Measurements from ENCODE around the gene NFATC2.

Gene NFATC2

DNA sequence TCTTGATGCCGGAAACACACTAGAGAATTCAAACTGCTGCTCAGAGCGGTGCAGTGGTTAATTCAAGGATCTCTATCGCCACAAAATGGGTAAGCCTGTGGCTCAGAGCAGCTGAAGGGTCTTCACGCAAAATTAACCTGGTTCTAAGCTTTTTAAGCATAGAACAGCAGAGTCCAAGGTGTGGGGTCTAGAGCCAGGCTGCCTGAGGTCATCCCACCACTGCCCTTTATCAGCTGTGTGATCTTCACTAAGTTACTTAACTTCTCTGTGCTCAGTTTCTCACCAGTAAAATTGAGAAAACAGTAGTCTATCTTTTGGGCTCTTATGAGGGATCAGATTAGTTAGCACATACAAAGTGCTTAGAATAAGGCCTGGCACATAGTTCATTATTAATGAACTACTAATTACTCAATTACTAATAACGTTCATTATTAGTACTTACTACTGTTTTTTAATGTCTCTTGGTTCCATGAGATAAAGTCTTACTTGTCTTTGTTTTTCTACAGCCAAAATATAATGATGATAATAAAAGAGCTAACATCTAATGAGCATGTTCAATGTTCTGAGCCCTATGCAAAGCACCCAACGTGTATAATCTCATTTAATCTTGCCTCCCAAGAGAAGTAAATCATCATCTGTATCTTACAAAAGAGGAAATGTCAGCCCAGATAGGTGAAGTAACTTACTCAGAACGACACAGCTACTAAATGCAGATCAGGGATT lies 92.9 kb downstream of the NFATC2 start:
- Histone ChIP-seq H3K4me1 (ENCODE audit: control insufficient read depth, insufficient read depth, low read length) (peaks cover 48% of the 10 kb centered on the region), H3K27me3 (ENCODE audit: control insufficient read depth in 1 of 2, insufficient read depth in 2 of 2, low read length in 2 of 2) (no peaks in the 10 kb centered on the region), H3K9me3 (ENCODE audit: control insufficient read depth in 2 of 2, low read length in 2 of 2) (no peaks in the 10 kb centered on the region), H3K9ac (ENCODE audit: low read length in 2 of 2) (no peak overlapping the region), H3K4me3 (ENCODE audit: low read length in 2 of 2) (no peak overlapping the region), H3K27ac (ENCODE audit: low read length) (peak overlapping the region; percentile 31), H3K36me3 (ENCODE audit: control insufficient read depth in 2 of 2, insufficient read depth in 2 of 2, low read length in 2 of 2) (peaks cover 0 to 5% of the 10 kb centered on the region in 2 donors)

DNA sequence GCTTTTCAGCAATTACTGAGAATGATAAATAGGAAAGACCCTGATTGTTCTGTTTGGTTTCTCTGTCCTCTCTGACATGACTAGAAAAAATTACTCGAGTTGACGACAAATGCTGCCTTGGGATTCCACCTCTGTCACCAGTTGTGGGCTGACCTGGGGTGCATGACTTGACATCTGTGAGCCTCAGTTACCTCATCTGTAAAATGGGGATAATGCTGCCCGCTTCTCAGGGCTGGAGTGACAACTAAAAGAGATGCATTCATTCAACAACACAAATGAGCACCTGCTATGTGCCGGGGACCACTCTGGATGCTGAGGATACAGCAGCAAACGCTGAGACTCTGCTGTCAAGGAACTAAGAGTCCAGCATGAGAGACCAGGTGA lies 94.8 kb downstream of the NFATC2 start:
- H3K27me3 ChIP-seq (ENCODE audit: control insufficient read depth in 1 of 2, insufficient read depth in 2 of 2, low read length in 2 of 2), result no peaks in the 10 kb centered on the region
- peaks cover 51% of the 10 kb centered on the region for H3K4me1 ChIP-seq (ENCODE audit: control insufficient read depth, insufficient read depth, low read length)
- peak overlapping the region; percentile 31 for H3K27ac ChIP-seq (ENCODE audit: low read length)
- H3K9ac ChIP-seq (ENCODE audit: low read length in 2 of 2), result peak overlapping the region in 1 of 2 donors; percentile 22
- no peaks in the 10 kb centered on the region for H3K9me3 ChIP-seq (ENCODE audit: control insufficient read depth in 2 of 2, low read length in 2 of 2)
- no peak overlapping the region for H3K4me3 ChIP-seq (ENCODE audit: low read length in 2 of 2)
- peaks cover 0 to 5% of the 10 kb centered on the region in 2 donors for H3K36me3 ChIP-seq (ENCODE audit: control insufficient read depth in 2 of 2, insufficient read depth in 2 of 2, low read length in 2 of 2)

DNA sequence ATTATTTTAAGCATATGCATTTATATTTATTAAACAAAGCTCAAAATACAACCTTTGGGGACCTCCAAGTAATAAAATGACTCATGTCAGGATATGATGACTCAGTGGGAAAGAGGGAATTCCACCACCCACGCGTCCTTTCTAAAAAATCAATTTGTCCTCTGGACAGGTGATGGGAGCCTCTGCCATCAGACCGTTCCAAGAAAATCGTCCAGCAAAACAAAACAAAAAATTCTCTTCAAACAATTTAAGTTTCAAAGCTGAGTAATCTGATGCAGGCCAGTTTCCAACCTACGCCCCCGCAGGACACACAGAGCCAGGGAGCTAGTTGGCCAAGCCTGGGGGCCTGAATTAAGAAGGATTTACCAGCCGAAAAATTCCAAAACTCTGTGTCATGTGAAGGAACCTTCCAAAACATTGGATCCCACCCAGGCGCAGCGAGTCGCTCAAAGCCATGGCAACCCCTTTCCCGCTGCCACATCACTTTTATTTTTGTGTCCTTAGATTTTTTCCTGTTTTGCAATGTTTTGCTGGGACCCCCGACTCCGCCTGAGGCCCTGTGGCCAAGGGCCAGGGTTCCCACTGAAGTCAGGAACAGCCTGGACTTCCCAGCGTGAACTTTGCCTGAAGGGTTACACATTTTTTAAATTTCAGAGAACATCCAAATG lies 95.3 kb downstream of the NFATC2 start:
- peak overlapping the region in 1 of 2 donors; percentile 22 for H3K9ac ChIP-seq (ENCODE audit: low read length in 2 of 2)
- peak overlapping the region; percentile 31 for H3K27ac ChIP-seq (ENCODE audit: low read length)
- peak overlapping the region in 1 of 2 donors; percentile 29 for H3K4me3 ChIP-seq (ENCODE audit: low read length in 2 of 2)
- H3K4me1 ChIP-seq (ENCODE audit: control insufficient read depth, insufficient read depth, low read length), result peaks cover 51% of the 10 kb centered on the region
- H3K9me3 ChIP-seq (ENCODE audit: control insufficient read depth in 2 of 2, low read length in 2 of 2), result no peaks in the 10 kb centered on the region
- peaks cover 0 to under 1% of the 10 kb centered on the region in 2 donors for H3K36me3 ChIP-seq (ENCODE audit: control insufficient read depth in 2 of 2, insufficient read depth in 2 of 2, low read length in 2 of 2)
- H3K27me3 ChIP-seq (ENCODE audit: control insufficient read depth in 1 of 2, insufficient read depth in 2 of 2, low read length in 2 of 2), result no peaks in the 10 kb centered on the region

DNA sequence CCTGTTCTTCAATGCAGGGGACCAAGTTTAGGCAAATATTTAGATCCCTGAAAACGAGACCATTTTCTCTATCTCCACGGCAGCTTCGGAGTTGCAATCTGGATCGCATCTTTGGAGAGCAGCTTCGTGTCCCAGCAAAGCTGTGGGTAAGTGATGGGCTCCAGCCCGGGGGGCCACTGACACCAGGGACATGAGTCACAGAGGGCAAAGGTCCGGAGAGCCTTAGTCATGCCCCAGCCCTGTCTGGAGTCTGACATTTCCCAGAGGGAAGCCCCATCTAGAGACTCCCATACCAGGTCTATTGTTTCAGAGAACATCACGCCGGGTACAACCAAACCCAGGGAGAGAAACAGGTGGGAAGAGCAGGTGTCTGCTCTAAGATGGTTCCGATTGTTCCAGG lies 95.9 kb downstream of the NFATC2 start:
- Histone ChIP-seq H3K4me1 (ENCODE audit: control insufficient read depth, insufficient read depth, low read length) (peaks cover 51% of the 10 kb centered on the region), H3K4me3 (ENCODE audit: low read length in 2 of 2) (peak overlapping the region in 1 of 2 donors; percentile 22), H3K27ac (ENCODE audit: low read length) (no peak overlapping the region), H3K9me3 (ENCODE audit: control insufficient read depth in 2 of 2, low read length in 2 of 2) (no peaks in the 10 kb centered on the region), H3K9ac (ENCODE audit: low read length in 2 of 2) (no peak overlapping the region), H3K36me3 (ENCODE audit: control insufficient read depth in 2 of 2, insufficient read depth in 2 of 2, low read length in 2 of 2) (no peaks in the 10 kb centered on the region), H3K27me3 (ENCODE audit: control insufficient read depth in 1 of 2, insufficient read depth in 2 of 2, low read length in 2 of 2) (no peaks in the 10 kb centered on the region)

DNA sequence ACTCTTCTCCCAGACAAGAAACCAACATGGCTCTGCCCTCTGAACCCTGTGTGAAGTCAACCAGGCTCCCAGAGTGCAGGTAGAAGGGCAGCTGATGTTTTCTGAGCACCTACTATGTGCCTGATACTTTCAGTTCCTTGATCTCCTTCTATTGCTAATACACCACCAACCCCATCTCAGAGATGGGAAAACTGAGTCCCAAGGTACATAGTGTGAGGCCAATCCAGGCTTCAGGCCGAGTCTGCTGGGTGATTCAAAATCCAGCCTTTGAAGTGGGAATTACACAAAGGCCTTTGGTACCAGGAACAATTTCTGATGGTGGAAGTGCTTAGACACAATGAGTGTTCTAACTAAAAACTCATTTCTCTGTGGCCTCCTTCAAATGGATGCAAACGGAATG lies 96.3 kb downstream of the NFATC2 start:
- Histone ChIP-seq H3K27me3 (ENCODE audit: control insufficient read depth in 1 of 2, insufficient read depth in 2 of 2, low read length in 2 of 2) (no peaks in the 10 kb centered on the region), H3K27ac (ENCODE audit: low read length) (no peak overlapping the region), H3K9ac (ENCODE audit: low read length in 2 of 2) (no peak overlapping the region), H3K36me3 (ENCODE audit: control insufficient read depth in 2 of 2, insufficient read depth in 2 of 2, low read length in 2 of 2) (no peaks in the 10 kb centered on the region), H3K4me3 (ENCODE audit: low read length in 2 of 2) (peak overlapping the region in 1 of 2 donors; percentile 22), H3K4me1 (ENCODE audit: control insufficient read depth, insufficient read depth, low read length) (peaks cover 51% of the 10 kb centered on the region), H3K9me3 (ENCODE audit: control insufficient read depth in 2 of 2, low read length in 2 of 2) (no peaks in the 10 kb centered on the region)

DNA sequence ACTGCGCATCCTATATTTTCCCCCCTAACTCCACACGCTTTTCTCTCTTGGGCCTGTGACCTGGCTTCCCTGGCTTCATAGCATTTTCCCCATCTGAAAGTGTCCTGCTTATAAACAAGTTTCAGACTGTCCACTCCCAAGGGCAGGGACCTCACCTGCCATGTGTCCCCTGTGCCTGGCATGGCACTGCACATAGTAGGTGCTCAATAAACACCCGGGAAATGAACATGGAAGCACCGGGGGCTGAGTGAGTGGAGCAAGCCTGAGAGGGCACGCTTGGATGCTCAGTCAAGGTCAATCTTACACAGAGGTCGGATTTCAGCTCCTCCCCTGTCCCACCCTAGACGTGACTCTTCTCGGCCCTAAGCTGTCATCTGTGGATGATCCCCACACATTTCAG lies 96.9 kb downstream of the NFATC2 start:
- Histone ChIP-seq H3K9me3 (ENCODE audit: control insufficient read depth in 2 of 2, low read length in 2 of 2) (no peaks in the 10 kb centered on the region), H3K9ac (ENCODE audit: low read length in 2 of 2) (no peak overlapping the region), H3K27ac (ENCODE audit: low read length) (no peak overlapping the region), H3K36me3 (ENCODE audit: control insufficient read depth in 2 of 2, insufficient read depth in 2 of 2, low read length in 2 of 2) (no peaks in the 10 kb centered on the region), H3K27me3 (ENCODE audit: control insufficient read depth in 1 of 2, insufficient read depth in 2 of 2, low read length in 2 of 2) (no peaks in the 10 kb centered on the region), H3K4me1 (ENCODE audit: control insufficient read depth, insufficient read depth, low read length) (peaks cover 46% of the 10 kb centered on the region), H3K4me3 (ENCODE audit: low read length in 2 of 2) (no peak overlapping the region)

DNA sequence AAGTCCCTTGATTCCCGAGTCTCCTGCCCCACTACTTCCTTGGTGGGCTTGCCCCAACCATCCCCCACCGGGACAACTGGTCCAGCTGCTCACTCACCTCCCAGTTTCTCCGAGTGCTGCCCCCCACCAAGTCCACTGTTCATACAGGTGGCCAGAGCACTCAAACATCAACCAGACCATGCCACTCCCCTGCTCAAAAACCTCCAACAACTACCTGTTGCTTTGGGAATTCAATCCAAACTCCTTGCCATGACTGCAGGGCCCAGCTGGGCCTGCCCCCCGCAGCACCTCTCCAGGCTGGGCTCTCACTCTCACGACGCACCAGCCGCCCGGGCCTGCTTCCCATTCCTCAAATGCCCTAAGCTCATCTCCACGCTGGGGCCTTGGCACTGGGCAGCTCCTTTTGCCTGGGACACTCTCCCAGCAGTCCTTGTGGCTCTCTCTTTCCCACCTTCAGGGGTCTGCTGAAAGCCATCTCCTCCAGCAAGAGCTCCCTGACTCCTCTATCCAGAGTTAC lies 97.5 kb downstream of the NFATC2 start:
- Histone ChIP-seq H3K27ac (ENCODE audit: low read length) (no peak overlapping the region), H3K36me3 (ENCODE audit: control insufficient read depth in 2 of 2, insufficient read depth in 2 of 2, low read length in 2 of 2) (no peaks in the 10 kb centered on the region), H3K9ac (ENCODE audit: low read length in 2 of 2) (no peak overlapping the region), H3K4me3 (ENCODE audit: low read length in 2 of 2) (no peak overlapping the region), H3K4me1 (ENCODE audit: control insufficient read depth, insufficient read depth, low read length) (peaks cover 43% of the 10 kb centered on the region), H3K9me3 (ENCODE audit: control insufficient read depth in 2 of 2, low read length in 2 of 2) (no peaks in the 10 kb centered on the region), H3K27me3 (ENCODE audit: control insufficient read depth in 1 of 2, insufficient read depth in 2 of 2, low read length in 2 of 2) (no peaks in the 10 kb centered on the region)

DNA sequence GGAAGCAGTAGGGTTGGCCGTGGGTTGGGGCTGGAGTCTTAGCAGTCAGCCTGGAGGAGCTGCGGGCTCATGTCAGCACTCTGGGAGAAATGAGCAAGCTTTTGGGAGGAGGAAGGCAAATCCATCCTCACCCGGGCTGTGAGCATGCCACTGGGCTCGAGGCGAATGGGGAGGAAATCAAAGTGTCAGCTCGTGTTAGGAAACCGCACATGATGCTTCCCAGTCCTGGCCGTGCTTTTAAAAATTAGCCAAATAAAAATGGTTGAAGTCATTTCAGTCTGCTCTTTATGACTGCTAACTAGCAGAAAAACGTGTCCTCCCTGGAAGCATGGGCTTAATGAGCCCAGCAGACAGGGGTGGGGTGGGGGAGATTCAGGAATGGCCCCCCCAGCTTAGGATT lies 98.1 kb downstream of the NFATC2 start:
- Histone ChIP-seq H3K27me3 (ENCODE audit: control insufficient read depth in 1 of 2, insufficient read depth in 2 of 2, low read length in 2 of 2) (no peaks in the 10 kb centered on the region), H3K27ac (ENCODE audit: low read length) (no peak overlapping the region), H3K36me3 (ENCODE audit: control insufficient read depth in 2 of 2, insufficient read depth in 2 of 2, low read length in 2 of 2) (no peaks in the 10 kb centered on the region), H3K4me1 (ENCODE audit: control insufficient read depth, insufficient read depth, low read length) (peaks cover 42% of the 10 kb centered on the region), H3K9ac (ENCODE audit: low read length in 2 of 2) (no peak overlapping the region), H3K4me3 (ENCODE audit: low read length in 2 of 2) (no peak overlapping the region), H3K9me3 (ENCODE audit: control insufficient read depth in 2 of 2, low read length in 2 of 2) (no peaks in the 10 kb centered on the region)

DNA sequence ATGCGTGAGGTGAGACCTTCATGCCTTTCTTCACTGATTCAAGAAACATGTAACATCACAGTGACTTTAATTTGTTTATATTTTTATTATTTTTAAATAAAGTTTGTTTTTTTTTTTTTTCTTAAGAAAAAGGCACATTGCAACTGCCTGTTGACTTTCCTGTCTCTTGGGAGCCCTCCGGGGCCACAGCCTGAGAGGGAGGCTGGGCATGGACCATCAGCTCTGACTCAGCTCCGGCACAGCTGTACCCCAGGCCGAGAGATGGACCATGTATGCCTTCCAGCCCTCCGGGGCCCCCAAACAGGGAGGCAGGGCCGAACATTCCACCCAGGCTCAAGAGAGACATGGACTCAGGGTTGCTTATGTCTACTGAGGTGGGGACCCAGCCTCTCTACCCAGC lies 99.9 kb downstream of the NFATC2 start:
- Histone ChIP-seq H3K27me3 (ENCODE audit: control insufficient read depth in 1 of 2, insufficient read depth in 2 of 2, low read length in 2 of 2) (no peaks in the 10 kb centered on the region), H3K9ac (ENCODE audit: low read length in 2 of 2) (no peak overlapping the region), H3K36me3 (ENCODE audit: control insufficient read depth in 2 of 2, insufficient read depth in 2 of 2, low read length in 2 of 2) (no peaks in the 10 kb centered on the region), H3K9me3 (ENCODE audit: control insufficient read depth in 2 of 2, low read length in 2 of 2) (no peaks in the 10 kb centered on the region), H3K4me1 (ENCODE audit: control insufficient read depth, insufficient read depth, low read length) (peaks cover 25% of the 10 kb centered on the region), H3K27ac (ENCODE audit: low read length) (no peak overlapping the region), H3K4me3 (ENCODE audit: low read length in 2 of 2) (no peak overlapping the region)

DNA sequence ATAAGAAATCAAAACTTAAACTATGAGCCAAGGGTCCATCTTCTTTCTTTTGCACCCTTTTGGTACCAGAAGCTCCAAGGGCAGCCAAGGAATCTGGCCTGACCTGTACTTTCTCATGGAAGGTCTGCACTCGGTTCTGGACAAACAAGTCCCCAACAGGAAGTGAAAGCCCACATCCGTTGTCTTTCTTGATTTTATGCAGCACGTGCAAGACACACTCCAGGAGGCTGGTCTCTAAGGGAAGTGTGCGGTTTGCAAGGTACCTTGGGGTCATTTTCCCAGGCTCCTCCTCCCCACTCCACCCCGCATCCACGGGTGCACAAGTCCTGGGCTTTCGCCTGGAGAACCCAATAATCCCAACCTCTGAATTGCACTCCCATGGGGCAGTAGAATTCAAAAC lies 101.9 kb downstream of the NFATC2 start:
- H3K36me3 ChIP-seq (ENCODE audit: control insufficient read depth in 2 of 2, insufficient read depth in 2 of 2, low read length in 2 of 2), result no peaks in the 10 kb centered on the region
- H3K27ac ChIP-seq (ENCODE audit: low read length), result no peak overlapping the region
- peaks cover 6% of the 10 kb centered on the region for H3K4me1 ChIP-seq (ENCODE audit: control insufficient read depth, insufficient read depth, low read length)

DNA sequence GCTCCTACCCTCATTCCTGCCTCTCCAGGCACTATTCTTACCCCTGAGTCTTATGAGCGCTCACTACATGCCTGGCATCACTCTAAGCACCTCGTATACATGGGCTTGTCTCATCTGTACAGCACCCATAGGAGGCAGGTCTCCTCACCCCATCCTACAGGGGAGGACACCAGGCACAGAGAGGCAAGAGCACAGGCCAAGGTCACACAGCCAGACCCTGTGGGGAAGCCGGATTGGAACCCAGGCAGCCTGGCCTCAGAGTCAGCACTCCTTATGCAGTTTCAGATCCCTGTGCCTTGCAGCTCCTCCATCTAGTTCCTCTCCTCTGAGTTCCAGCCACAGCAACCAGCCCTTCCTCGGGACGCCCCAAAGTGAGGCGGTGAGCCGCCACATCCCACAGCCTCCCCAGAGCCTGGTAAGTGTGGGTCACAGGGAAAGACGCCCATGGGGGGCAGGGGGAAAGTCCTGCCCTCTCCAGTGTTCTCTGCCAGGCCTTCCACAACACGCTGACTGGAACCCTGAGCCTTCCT lies 103.3 kb downstream of the NFATC2 start:
- Histone ChIP-seq H3K27ac (ENCODE audit: low read length) (no peak overlapping the region), H3K9ac (ENCODE audit: low read length in 2 of 2) (no peak overlapping the region), H3K9me3 (ENCODE audit: control insufficient read depth in 2 of 2, low read length in 2 of 2) (no peaks in the 10 kb centered on the region)

More for the DNA sequence above, 101.9 kb downstream of the NFATC2 start:
- Histone ChIP-seq H3K4me3 (ENCODE audit: low read length in 2 of 2) (no peak overlapping the region), H3K9me3 (ENCODE audit: control insufficient read depth in 2 of 2, low read length in 2 of 2) (no peaks in the 10 kb centered on the region), H3K9ac (ENCODE audit: low read length in 2 of 2) (no peak overlapping the region), H3K27me3 (ENCODE audit: control insufficient read depth in 1 of 2, insufficient read depth in 2 of 2, low read length in 2 of 2) (no peaks in the 10 kb centered on the region)

More for the DNA sequence above, 103.3 kb downstream of the NFATC2 start:
- H3K36me3 ChIP-seq (ENCODE audit: control insufficient read depth in 2 of 2, insufficient read depth in 2 of 2, low read length in 2 of 2), result peaks cover 0 to 2% of the 10 kb centered on the region in 2 donors
- H3K27me3 ChIP-seq (ENCODE audit: control insufficient read depth in 1 of 2, insufficient read depth in 2 of 2, low read length in 2 of 2), result no peaks in the 10 kb centered on the region
- H3K4me3 ChIP-seq (ENCODE audit: low read length in 2 of 2), result no peak overlapping the region
- no peaks in the 10 kb centered on the region for H3K4me1 ChIP-seq (ENCODE audit: control insufficient read depth, insufficient read depth, low read length)

Data from stomach smooth muscle (tissue), 2 donors.